ENCODE measurements around the gene TACR1. TPM values are rescaled to one million over a fixed set of nuclear protein-coding genes. Genes with fewer than 3 reads are reported as not detected.
A peak's percentile ranks its signal among the peaks of the same experiment; 100 is the strongest.
"Not testable (repeated sequence)": the region's sequence is repeated elsewhere in the genome, so short reads cannot be mapped to it uniquely, and the experiment has no call there.

TACR1 gene
- total and polyA plus RNA-seq, 9 donors, result 0.07 to 0.54 (median 0.24) TPM

- H3K27me3 ChIP-seq (ENCODE audit: control insufficient read depth, insufficient read depth, low read length), result no peaks in the 10 kb centered on the region
- WGBS (ENCODE audit: insufficient coverage), result no CpG with 5 or more reads among the region's 1 CpG
- H3K4me1 ChIP-seq (ENCODE audit: control insufficient read depth, insufficient read depth, low read length), result peaks cover 6% of the 10 kb centered on the region
- H3K9me3 ChIP-seq (replicated peaks; ENCODE audit: control insufficient read depth, low read depth, low read length), result no peaks in the 10 kb centered on the region
- no peak overlapping the region for H3K4me3 ChIP-seq (ENCODE audit: low read length)
- no peak overlapping the region for H3K27ac ChIP-seq (ENCODE audit: low read length)
- no peak for DNase-seq
- no peaks in the 10 kb centered on the region for H3K36me3 ChIP-seq (ENCODE audit: control insufficient read depth, insufficient read depth, low read length)
Measured at GRCh38 chr2:75063906-75064305, 135.4 kb downstream of the TACR1 start.

- peaks cover 5% of the 10 kb centered on the region for H3K4me1 ChIP-seq (ENCODE audit: control insufficient read depth, insufficient read depth, low read length)
- H3K27me3 ChIP-seq (ENCODE audit: control insufficient read depth, insufficient read depth, low read length), result no peaks in the 10 kb centered on the region
- no peak overlapping the region for H3K27ac ChIP-seq (ENCODE audit: low read length)
- no peak overlapping the region for H3K4me3 ChIP-seq (ENCODE audit: low read length)
- DNase-seq, result no peak
- WGBS (ENCODE audit: insufficient coverage), result 85% methylated on average over 1 of the region's 1 CpG
- H3K9me3 ChIP-seq (replicated peaks; ENCODE audit: control insufficient read depth, low read depth, low read length), result no peaks in the 10 kb centered on the region
- no peaks in the 10 kb centered on the region for H3K36me3 ChIP-seq (ENCODE audit: control insufficient read depth, insufficient read depth, low read length)
Measured at GRCh38 chr2:75058427-75058826, 140.9 kb downstream of the TACR1 start.

GRCh38 chr2:75057150-75057549 is 142.2 kb downstream of the TACR1 start:
- not testable (repeated sequence) for H3K27ac ChIP-seq (ENCODE audit: low read length); DNase-seq; H3K36me3 ChIP-seq (ENCODE audit: control insufficient read depth, insufficient read depth, low read length); H3K27me3 ChIP-seq (ENCODE audit: control insufficient read depth, insufficient read depth, low read length); H3K4me3 ChIP-seq (ENCODE audit: low read length); H3K9me3 ChIP-seq (replicated peaks; ENCODE audit: control insufficient read depth, low read depth, low read length); H3K4me1 ChIP-seq (ENCODE audit: control insufficient read depth, insufficient read depth, low read length)
- WGBS (ENCODE audit: insufficient coverage), result 88% methylated on average over 2 of the region's 5 CpGs

GRCh38 chr2:75055820-75056675 is 143.3 kb downstream of the TACR1 start:
- 53% methylated on average over 6 of the region's 10 CpGs for WGBS (ENCODE audit: insufficient coverage)
- Histone ChIP-seq H3K4me3 (ENCODE audit: low read length) (no peak overlapping the region), H3K9me3 (replicated peaks; ENCODE audit: control insufficient read depth, low read depth, low read length) (no peaks in the 10 kb centered on the region), H3K27ac (ENCODE audit: low read length) (peak overlapping the region; percentile 68), H3K4me1 (ENCODE audit: control insufficient read depth, insufficient read depth, low read length) (peaks cover 5% of the 10 kb centered on the region), H3K27me3 (ENCODE audit: control insufficient read depth, insufficient read depth, low read length) (no peaks in the 10 kb centered on the region), H3K36me3 (ENCODE audit: control insufficient read depth, insufficient read depth, low read length) (no peaks in the 10 kb centered on the region)
- DNase-seq, result peak; percentile 74

- Histone ChIP-seq H3K27me3 (ENCODE audit: control insufficient read depth, insufficient read depth, low read length) (no peaks in the 10 kb centered on the region), H3K4me1 (ENCODE audit: control insufficient read depth, insufficient read depth, low read length) (peaks cover 5% of the 10 kb centered on the region), H3K4me3 (ENCODE audit: low read length) (no peak overlapping the region), H3K36me3 (ENCODE audit: control insufficient read depth, insufficient read depth, low read length) (no peaks in the 10 kb centered on the region), H3K27ac (ENCODE audit: low read length) (no peak overlapping the region), H3K9me3 (replicated peaks; ENCODE audit: control insufficient read depth, low read depth, low read length) (no peaks in the 10 kb centered on the region)
- 76% methylated on average over 5 of the region's 6 CpGs for WGBS (ENCODE audit: insufficient coverage)
- no peak for DNase-seq
Measured at GRCh38 chr2:75055142-75055819, 144.0 kb downstream of the TACR1 start.

- WGBS (ENCODE audit: insufficient coverage), result 100% methylated on average over 1 of the region's 2 CpGs
- no peak for DNase-seq
- Histone ChIP-seq H3K9me3 (replicated peaks; ENCODE audit: control insufficient read depth, low read depth, low read length) (no peaks in the 10 kb centered on the region), H3K27ac (ENCODE audit: low read length) (no peak overlapping the region), H3K4me1 (ENCODE audit: control insufficient read depth, insufficient read depth, low read length) (peaks cover 5% of the 10 kb centered on the region), H3K4me3 (ENCODE audit: low read length) (no peak overlapping the region), H3K27me3 (ENCODE audit: control insufficient read depth, insufficient read depth, low read length) (no peaks in the 10 kb centered on the region), H3K36me3 (ENCODE audit: control insufficient read depth, insufficient read depth, low read length) (no peaks in the 10 kb centered on the region)
Measured at GRCh38 chr2:75054296-75054695, 145.0 kb downstream of the TACR1 start.

GRCh38 chr2:75053484-75054112 is 145.7 kb downstream of the TACR1 start:
- Histone ChIP-seq H3K4me3 (ENCODE audit: low read length) (no peak overlapping the region), H3K9me3 (replicated peaks; ENCODE audit: control insufficient read depth, low read depth, low read length) (no peaks in the 10 kb centered on the region), H3K4me1 (ENCODE audit: control insufficient read depth, insufficient read depth, low read length) (peaks cover 5% of the 10 kb centered on the region), H3K27ac (ENCODE audit: low read length) (no peak overlapping the region), H3K27me3 (ENCODE audit: control insufficient read depth, insufficient read depth, low read length) (no peaks in the 10 kb centered on the region), H3K36me3 (ENCODE audit: control insufficient read depth, insufficient read depth, low read length) (no peaks in the 10 kb centered on the region)
- 26% methylated on average over 4 of the region's 7 CpGs for WGBS (ENCODE audit: insufficient coverage)
- DNase-seq, result no peak

GRCh38 chr2:75047992-75048625 is 151.2 kb downstream of the TACR1 start:
- Histone ChIP-seq H3K4me1 (ENCODE audit: control insufficient read depth, insufficient read depth, low read length) (peaks cover 14% of the 10 kb centered on the region), H3K9me3 (replicated peaks; ENCODE audit: control insufficient read depth, low read depth, low read length) (no peaks in the 10 kb centered on the region), H3K27ac (ENCODE audit: low read length) (no peak overlapping the region), H3K36me3 (ENCODE audit: control insufficient read depth, insufficient read depth, low read length) (no peaks in the 10 kb centered on the region), H3K27me3 (ENCODE audit: control insufficient read depth, insufficient read depth, low read length) (no peaks in the 10 kb centered on the region), H3K4me3 (ENCODE audit: low read length) (no peak overlapping the region)
- WGBS (ENCODE audit: insufficient coverage), result 39% methylated on average over 2 of the region's 4 CpGs
- DNase-seq, result peak; percentile 66

GRCh38 chr2:75047189-75047991 is 151.9 kb downstream of the TACR1 start:
- WGBS (ENCODE audit: insufficient coverage), result no CpG with 5 or more reads among the region's 2 CpGs
- no peak overlapping the region for H3K27ac ChIP-seq (ENCODE audit: low read length)
- DNase-seq, result no peak

More at GRCh38 chr2:75047189-75047991, 151.9 kb downstream of the TACR1 start:
- H3K4me3 ChIP-seq (ENCODE audit: low read length), result no peak overlapping the region
- H3K36me3 ChIP-seq (ENCODE audit: control insufficient read depth, insufficient read depth, low read length), result no peaks in the 10 kb centered on the region
- H3K9me3 ChIP-seq (replicated peaks; ENCODE audit: control insufficient read depth, low read depth, low read length), result no peaks in the 10 kb centered on the region
- H3K27me3 ChIP-seq (ENCODE audit: control insufficient read depth, insufficient read depth, low read length), result no peaks in the 10 kb centered on the region
- H3K4me1 ChIP-seq (ENCODE audit: control insufficient read depth, insufficient read depth, low read length), result peaks cover 15% of the 10 kb centered on the region

Data from muscle of leg (tissue), 11 donors.